CD4-positive, alpha-beta T cell treated with Interleukin-12 subunit alpha and Interleukin-12 subunit beta, for 1 hour (primary cell): ENCODE data around the gene SMARCAD1.
A peak's percentile ranks its signal among the peaks of the same experiment; 100 is the strongest.
"Not testable (repeated sequence)": the region's sequence is repeated elsewhere in the genome, so short reads cannot be mapped to it uniquely, and the experiment has no call there.

ENCODE experiments used
- DNase-seq: peaks from one replicate; pipeline ENCODE4 v3.0.0-alpha.2; 2020

The SMARCAD1 gene

GRCh38 chr4:94302191-94302590 is 94.5 kb downstream of the SMARCAD1 start:
- no peak for DNase-seq

GRCh38 chr4:94304365-94304971 is 96.8 kb downstream of the SMARCAD1 start:
- peak; percentile 25 for DNase-seq

GRCh38 chr4:94305466-94306225 is 98.0 kb downstream of the SMARCAD1 start:
- DNase-seq: no peak

GRCh38 chr4:94306713-94307112 is 99.0 kb downstream of the SMARCAD1 start:
- no peak for DNase-seq

- DNase-seq: no peak
These were observed 99.7 kb downstream of the SMARCAD1 start for GRCh38 chr4:94307231-94307871.

- DNase-seq: not testable (repeated sequence)
These were observed 112.3 kb downstream of the SMARCAD1 start for GRCh38 chr4:94319927-94320326.

- DNase-seq: no peak
These were observed 118.2 kb downstream of the SMARCAD1 start for GRCh38 chr4:94325835-94326234.

GRCh38 chr4:94329933-94330332 is 122.3 kb downstream of the SMARCAD1 start:
- DNase-seq: no peak

GRCh38 chr4:94332983-94333590 is 125.4 kb downstream of the SMARCAD1 start:
- DNase-seq: no peak

- no peak for DNase-seq
These were observed 126.2 kb downstream of the SMARCAD1 start for GRCh38 chr4:94333866-94334265.

- no peak for DNase-seq
These were observed 126.8 kb downstream of the SMARCAD1 start for GRCh38 chr4:94334476-94334875.

- DNase-seq: no peak
These were observed 127.3 kb downstream of the SMARCAD1 start for GRCh38 chr4:94334962-94335361.

GRCh38 chr4:94336303-94336702 is 128.6 kb downstream of the SMARCAD1 start:
- no peak for DNase-seq

- not testable (repeated sequence) for DNase-seq
These were observed 129.1 kb downstream of the SMARCAD1 start for GRCh38 chr4:94336791-94337190.

GRCh38 chr4:94338681-94339351 is 131.2 kb downstream of the SMARCAD1 start:
- no peak for DNase-seq

- peak; percentile 20 for DNase-seq
These were observed 132.1 kb downstream of the SMARCAD1 start for GRCh38 chr4:94339779-94340178.
